OCI-LY1 (cell line): Measurements from ENCODE around the gene IGFN1.

ENCODE experiments used
- CTCF ChIP-seq: fragments of 200-600 bp; sonication (generic), shearing (Covaris generic); IDR thresholded peaks from 2 replicates; pipeline ENCODE4 v1.5.1; 2017; ENCODE audit warnings: mild to moderate bottlenecking, antibody characterized with exemption, low read length, moderate library complexity, mixed read lengths
- EZH2 ChIP-seq: fragments of 200-600 bp; sonication (generic), shearing (Covaris generic); IDR thresholded peaks from 2 replicates; pipeline ENCODE4 v1.8.0; 2017; ENCODE audit warnings: borderline replicate concordance, mixed run types, mild to moderate bottlenecking, antibody characterized with exemption, low read length, moderate library complexity, mixed read lengths

- no peak for TF ChIP-seq CTCF
- TF ChIP-seq EZH2 = no peak
Measured at GRCh38 chr1:201146626-201147390, 43.8 kb upstream of the IGFN1 start.
